NCI-H1930 (cell line): Measurements from ENCODE around the gene NCEH1.

Experiments
- DNase-seq, 2 experiments: peaks; one replicate each; lab custom pipeline; 2025; lab: John Stamatoyannopoulos, UW

The NCEH1 gene

DNA sequence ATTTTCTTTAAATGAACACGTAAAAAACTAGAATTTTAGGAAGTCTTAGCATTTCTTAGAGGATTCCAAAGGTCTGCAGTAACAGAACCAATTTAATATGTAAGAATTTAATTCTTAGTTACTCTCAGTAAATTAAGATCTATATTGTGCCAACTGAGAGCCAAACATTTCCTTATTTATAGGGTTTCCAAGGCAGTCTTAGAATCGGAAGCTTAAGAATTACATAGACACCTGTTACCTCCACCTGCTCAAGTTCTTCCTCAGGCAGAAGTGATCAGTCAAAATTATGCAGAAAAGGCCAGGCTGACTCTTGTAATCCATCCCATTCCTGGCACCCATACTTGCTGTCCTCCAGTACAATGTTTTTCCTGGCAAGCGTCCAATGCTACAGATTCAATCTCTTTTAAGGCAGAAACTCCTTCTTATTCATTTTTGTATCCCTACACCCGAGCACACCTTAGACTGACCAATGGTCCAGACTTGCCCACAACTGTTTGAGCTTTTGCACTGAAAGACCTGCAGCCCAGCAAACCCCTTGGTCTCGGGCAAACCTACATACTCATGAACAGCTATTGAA, 64.3 kb downstream of the NCEH1 start:
- no peak for DNase-seq

- DNase-seq = no peak
These were observed 66.6 kb downstream of the NCEH1 start for GRCh38 chr3:172644258-172644657.

- DNase-seq = no peak
These were observed 67.2 kb downstream of the NCEH1 start for GRCh38 chr3:172643506-172644179.

DNA sequence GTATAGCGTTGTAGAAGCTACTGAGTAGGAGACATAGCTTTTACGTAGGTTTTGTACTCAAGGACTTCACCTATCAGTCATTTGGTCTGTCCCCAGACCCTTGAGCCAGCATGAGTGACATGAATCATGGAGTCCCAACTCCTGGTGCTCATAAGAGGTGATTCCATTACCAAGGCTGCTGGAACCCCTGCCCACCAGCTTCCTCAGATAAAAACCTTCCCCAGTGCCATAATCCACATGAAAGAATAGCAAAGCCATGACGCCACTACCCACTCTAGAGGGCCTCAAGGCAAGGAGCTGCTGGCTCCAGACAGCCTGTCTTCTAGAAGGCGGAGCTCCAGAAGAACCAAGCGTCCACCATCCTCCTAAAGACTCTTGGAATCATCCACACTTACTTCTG, 69.6 kb downstream of the NCEH1 start:
- no peak for DNase-seq

- DNase-seq = no peak
These were observed 70.1 kb downstream of the NCEH1 start for GRCh38 chr3:172640751-172641150.

- DNase-seq = no peak
These were observed 75.3 kb downstream of the NCEH1 start for GRCh38 chr3:172635588-172635987.

GRCh38 chr3:172634948-172635347, 75.9 kb downstream of the NCEH1 start:
- DNase-seq = no peak

- DNase-seq = no peak
These were observed 80.6 kb downstream of the NCEH1 start for GRCh38 chr3:172630316-172630715.

DNA sequence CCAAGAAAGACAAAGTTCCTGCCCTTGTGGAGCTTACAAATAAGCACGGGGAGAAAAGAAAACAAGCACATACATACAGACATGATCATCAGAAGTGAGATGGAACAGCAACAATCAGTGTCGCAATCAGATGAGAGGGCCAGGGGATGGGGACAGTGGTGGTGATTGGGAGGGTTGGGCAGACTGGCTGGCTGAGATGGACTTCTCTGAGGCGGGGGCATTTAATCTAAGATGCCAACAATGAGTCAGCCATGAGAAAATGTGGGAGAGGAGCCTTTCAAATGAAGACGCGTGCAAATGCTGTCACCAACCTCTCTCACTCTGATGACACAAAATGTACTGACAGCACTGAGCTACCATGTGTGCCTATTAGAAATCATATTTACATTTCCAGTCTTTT, 81.4 kb downstream of the NCEH1 start:
- no peak for DNase-seq

DNA sequence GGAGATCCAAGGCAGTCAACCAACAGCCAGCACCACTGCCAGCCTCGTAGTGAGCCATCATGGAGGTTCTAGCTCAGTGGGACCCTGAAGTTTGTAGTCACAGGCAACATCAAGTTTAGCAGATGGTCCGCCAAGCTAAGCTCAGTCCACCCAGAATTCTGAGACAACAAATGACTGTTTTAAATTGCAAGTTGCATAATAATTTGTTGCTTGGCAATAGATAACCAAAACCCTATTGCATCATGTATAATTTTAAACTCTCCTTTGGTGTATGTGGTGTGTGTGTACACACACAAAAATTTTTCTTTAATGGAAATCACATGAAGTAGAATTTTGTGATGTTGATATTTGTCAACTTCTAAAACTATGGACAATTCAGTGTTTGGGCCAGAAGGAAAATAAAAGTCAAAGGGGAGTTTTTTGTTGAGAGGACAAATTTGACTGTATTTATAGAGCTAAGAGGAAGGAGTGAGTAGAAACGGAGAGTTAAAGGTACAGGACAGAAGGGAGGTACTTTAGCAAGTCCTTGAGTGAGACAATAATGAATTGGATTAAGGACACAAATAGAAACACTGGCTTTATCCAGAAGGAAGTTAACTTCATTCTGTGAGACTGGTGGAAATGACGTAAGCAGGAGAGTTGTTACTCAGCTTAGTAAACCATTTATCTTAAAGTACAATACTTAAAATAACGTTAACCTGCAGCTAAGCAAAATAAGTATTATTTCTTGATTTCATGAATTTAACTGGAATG, 83.6 kb downstream of the NCEH1 start:
- DNase-seq = no peak

DNA sequence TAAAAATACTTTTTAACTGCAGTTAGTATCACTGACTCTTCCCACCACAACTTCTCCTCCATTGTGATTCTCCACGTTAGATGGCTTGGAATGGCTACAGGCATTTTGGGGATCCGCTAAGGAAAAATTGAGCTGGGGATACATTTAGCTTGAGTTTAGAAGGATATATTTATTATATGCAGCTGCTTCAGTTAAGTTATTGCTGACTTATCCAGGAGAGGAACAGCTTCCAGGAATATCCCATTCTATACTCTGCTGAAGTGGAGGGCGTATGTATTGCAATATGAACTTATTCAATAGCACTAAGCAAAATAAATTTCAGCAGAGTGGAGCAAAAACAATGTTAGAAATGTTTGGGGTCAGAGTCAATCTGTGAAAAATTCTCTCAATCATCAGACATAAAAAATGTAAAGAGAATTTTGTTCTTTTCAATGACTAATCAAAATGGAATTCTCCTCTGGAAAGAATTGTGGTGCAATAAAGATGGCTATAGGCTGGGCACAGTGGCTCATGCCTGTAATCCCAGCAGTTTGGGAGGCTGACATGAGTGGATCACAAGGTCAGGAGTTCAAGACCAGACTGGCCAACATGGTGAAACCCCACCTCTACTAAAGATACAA, 84.7 kb downstream of the NCEH1 start:
- no peak for DNase-seq

- DNase-seq = no peak
These were observed 85.5 kb downstream of the NCEH1 start for GRCh38 chr3:172625404-172625803.

DNA sequence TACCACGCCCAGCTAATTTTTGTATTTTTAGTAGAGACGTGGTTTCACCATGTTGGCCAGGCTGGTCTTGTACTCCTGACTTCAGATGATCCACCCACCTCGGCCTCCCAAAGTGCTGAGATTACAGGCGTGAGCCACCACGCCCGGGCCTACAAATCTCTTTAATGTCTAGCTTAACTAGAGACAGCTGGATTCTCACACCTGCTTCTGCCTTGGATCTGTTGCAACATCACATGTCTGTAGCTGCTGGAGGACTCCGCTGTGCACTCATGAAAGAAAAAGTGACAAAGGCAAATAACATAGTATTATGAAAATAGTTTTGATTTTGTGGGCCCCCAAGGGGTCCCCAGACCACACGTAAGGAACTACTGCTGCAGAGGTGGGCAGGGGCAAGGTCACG, 85.9 kb downstream of the NCEH1 start:
- no peak for DNase-seq

DNA sequence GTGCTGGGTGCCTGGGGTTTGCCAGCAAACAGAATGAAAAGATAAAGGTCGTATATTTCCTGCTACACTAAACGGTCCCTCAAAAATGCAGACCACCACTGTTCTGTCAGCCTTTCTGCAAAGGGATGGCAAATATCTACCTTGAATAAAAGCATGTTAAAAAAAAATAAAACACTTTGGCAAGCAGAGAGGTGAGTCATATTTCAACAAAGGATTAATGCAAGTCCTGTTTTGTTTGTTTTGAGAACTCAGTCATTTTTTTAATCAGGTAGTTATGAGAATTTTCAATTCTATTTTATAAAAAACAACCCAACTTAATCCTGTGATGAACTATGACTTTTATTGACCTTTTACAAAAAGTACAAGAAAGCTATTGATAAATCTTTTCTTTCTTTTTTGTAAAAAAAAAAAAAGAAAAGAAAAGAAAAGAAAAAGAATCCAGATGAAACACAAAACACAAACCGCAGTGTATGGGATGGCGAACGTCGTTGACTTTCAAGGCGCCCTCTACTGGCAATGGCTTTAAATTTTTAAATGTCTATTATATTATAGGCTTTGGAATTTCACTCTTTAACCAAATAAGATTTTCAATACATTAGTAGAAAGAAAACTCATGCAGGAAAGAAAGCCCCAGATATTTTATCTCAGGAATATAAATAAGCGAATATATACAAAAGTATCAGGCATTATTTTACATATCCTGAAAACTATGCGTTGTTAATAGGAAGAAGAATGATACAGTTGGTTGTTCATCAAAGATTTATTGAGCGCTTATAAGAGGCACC, 87.8 kb downstream of the NCEH1 start:
- peak; percentile 1 to 13 for DNase-seq

GRCh38 chr3:172622156-172622555, 88.7 kb downstream of the NCEH1 start:
- DNase-seq = no peak

DNA sequence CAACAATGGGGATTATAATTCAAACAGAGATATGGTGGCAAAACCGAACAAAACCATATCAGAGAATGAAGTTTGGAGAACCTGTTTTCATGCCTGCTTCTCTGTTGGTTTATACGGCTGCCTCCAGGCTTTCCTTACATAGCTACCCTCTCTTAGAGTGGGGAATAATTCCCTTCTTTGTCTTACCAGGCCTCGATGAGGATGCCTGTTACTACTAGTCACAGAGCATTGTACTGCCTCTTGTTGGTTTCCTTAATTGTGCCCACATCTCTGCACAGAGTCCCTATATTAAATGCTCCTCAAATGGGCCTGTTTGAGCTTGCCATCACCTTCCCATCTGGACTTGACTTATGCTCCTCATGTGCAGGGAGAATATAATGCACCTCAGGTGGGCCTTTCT, 92.9 kb downstream of the NCEH1 start:
- no peak for DNase-seq

DNA sequence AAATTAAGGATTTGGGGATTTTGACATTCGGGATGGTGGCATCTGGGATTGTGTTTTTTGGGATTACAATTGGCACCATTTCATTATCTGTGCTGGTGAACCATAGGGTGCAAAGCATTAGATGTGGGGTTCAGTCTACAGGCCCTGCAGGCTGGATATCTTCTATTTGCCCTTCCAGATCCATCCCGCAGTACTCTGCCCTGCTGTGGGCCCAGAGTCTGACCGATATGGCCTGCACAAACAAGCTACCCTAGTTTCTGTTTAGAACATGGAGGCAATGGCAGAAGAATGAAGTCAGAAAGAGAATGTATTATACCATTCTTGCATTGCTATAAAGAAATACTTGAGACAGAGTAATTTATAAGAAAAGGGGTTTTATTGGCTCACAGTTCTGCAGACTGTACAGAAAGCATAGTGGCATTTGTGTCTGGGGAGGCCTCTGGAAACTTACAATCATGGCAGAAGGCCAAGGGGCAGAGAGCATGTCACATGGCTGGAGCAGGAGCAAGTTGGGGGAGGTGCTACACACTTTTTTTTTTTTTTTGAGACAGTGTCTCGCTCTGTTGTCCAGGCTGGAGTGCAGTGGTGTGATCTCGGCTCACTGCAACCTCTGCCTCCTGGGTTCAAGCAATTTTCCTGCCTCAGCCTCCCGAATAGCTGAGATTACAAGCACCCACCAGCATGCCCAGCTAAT, 93.7 kb downstream of the NCEH1 start:
- DNase-seq = no peak

- DNase-seq = no peak
These were observed 94.8 kb downstream of the NCEH1 start for GRCh38 chr3:172616031-172616461.

GRCh38 chr3:172615296-172615695, 95.6 kb downstream of the NCEH1 start:
- no peak for DNase-seq

DNA sequence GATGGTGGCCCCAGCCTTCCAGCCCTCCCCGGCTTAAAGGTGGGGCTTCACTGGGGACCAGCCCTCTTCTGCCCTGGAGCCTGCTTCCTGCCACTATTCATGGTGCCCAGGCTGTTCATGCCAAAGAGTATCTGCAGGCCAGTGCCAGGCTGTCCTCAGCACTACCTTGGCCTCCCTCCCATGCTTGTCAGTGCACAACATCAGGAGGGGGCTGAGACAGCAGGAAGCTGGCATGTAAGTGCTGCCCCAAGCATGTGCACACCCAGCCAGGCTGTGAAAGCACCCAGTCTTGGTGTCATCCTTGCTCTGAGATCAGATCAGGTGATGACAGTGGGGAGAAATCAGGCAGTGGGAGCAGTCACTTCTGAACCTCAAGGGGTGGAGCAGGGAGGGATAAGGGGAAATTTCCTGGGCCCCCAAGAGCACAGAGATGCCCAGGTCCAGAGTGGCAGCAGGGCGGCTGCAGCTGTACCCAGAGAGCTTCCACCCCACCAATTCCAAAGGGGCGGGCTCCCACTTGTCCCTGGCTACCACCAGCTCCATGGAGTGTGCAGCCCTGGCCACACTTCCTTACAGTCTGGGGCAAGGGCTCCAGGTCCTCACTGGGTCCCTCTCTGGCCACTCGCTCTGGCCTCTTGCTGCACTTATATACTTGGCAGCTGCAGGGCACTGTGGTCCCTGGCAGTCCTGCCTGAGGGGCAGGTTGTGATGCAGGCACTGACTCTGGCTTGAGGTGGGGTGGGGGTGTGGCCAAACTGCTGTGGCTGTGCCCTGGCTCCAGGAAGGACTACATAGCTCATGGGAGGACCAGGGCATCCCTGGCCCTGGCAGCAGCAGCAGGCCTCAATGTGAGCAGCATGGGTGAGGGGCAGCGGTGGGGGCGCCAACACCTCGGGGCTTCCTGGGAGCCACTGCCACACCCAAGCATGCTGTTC, 96.3 kb downstream of the NCEH1 start:
- no peak for DNase-seq
